Femur (tissue), 1 donor: Measurements from ENCODE around the gene AP2M1.
A peak's percentile ranks its signal among the peaks of the same experiment; 100 is the strongest.

Source experiments
- DNase-seq: peaks from one replicate; pipeline ENCODE4 v3.0.0-alpha.2; 2017

AP2M1 gene

DNA sequence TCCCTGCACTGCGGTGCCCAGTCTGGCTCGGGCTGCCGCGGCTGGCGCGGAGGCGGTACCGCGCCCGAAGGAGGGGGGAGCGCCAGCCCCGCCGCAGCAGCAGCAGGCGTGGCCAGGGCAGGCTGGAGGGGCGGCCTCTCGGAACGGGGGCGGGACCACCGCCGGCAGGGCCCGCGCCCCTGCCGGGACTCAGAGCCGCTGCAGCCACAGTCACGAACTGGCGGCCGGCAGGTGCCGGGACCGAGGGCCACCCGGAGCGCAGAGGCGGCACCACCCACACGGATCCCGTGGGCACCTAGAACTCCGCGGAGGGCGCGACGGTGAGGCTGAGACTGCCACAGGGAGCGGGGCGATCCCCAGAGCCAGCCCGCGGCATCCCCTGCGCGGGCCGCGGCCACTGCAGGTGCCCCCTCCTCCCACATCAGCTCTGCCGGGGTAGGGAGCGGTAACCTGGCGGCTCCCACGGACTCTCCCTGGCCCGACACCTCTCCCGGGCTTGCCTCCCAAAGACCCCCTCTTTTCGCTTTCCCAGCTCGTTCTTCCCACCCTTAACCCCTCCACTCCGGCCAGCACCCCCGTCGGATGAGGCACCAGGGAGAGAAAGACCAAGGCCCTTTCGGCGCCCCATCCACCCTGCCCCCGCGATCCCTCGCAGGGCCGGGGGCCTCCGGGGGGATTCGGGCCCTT is 54.9 kb downstream of the AP2M1 start, which contains the start of gene VWA5B2:
TSS of gene VWA5B2 (plus strand) at position 192 of the 687 bp plus-strand sequence. CDS start 944 bp downstream, outside the sequence.
- peak; percentile 67 for DNase-seq

DNA sequence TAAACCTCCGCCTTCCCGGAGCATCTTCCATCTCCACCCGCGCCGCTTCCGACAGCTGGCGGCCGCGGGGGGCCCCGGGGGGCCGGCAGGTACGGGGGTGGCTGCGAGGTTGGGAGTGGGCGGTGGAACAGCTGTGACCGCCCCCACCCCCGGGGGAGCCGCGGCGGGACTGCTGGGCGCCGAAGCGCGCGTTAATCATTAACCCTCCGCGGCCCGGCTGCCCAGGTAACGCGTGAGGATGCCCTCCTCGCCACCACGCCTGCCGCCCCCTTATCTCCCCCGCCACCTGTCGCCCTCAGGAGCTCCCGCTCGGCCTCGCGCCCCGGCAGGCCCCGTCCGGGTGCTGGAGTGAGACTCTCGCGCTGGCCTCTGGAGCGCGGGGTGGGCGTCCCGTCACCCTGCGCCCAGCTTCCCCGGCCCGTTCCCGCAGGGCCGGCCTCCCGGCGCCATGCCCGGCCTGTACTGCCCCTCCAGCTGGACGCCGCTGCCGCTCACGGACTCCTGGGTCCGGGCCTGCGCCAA is 55.5 kb downstream of the AP2M1 start:
- DNase-seq: no peak

DNA sequence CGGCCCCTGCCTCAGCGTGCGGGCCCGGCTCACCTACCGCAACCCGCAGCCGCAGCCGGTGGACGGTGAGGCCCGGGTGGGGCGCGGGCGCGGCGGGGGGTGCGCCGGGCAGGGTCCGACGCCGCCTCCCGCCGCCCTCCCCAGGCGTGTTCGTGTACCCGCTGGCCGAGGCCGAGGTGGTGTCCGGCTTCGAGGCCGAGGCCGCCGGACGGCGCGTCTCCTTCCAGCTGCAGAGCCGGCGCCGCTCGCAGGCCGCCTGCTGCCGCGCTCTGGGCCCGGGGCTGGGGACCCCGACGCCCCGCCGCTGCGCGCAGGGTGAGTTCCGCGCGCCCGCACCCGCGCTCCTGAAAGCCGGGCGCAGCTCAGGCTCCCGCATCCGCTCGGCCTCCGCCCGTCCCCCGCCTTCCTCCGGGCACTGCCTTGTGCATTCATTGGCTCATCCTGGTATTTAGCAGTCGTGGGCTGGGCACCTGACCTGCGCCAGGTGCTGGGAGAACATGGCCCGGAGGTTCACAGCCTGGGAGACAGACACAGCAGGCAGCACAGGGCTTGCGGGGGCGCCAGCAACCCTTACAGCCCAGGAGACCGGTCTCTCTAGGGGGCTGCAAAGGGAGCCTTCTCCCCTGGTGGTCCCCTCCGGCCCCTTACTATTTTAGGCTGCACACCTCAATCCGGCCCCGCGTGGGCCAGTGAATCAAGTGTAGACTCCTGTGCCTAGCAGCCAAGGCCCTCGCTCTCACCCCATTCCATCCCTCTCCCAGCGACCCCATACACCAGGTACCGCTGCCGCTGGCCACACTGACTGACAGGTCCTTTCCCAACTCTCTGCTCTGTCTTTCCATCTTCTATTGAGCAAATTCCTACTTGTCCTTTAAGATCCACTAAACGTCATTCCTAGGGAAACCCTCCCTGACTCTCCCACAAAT is 56.2 kb downstream of the AP2M1 start:
- no peak for DNase-seq

DNA sequence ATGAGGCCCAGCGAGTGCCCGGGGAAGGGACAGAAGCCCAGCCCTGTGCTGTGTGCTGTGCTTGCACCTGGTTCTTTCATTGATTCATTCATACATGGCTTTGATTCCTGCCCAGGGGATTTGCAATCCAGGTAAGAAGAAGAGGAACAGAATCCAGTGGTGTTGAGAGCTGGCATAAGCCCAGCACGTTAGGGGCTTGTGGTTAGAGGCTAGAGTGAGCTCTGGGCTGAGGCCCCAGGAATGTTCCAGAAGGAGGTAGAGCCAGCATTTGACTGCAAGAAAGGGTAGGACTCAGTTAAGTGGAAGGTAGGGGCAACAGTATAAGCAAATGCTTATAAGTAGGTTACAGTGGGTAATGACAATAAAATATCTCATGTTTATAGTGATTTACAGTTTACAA is 57.0 kb downstream of the AP2M1 start:
- DNase-seq: no peak

DNA sequence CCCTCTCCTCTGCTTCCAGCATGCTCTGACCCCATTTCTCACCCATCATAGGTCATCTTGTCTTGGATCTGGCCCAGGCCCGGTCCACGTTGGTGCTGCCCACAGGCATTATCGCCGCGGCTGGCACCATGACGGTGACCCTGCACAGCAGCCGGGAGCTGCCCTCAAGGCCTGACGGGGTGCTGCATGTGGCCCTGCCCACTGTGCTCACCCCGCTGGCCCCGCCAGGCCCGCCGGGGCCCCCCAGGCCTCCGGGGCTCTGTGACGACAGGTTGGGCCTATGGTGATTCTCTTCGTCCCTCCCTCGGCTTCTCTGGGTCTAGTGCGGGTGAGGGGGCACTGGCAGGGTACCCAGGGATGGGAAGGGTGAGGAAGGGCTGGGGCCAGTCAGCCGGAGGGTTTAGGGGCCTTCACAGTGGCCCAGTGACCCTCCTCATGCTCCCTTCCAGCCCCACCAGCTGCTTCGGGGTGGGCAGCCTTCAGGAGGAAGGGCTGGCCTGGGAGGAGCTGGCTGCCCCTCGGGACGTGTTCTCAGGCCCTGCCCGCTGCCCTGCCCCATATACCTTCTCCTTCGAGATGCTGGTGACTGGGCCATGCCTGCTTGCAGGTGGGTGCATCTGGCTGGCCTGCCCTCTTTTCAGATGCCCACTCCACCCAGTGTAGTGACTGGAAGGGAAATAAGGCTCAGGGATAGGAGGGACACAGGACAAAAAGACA is 58.6 kb downstream of the AP2M1 start:
- DNase-seq: no peak
